ENCODE data around the gene CLEC16A.

GRCh38 chr16:11071829-11072228, 127.5 kb downstream of the CLEC16A start:
- no peak for TF ChIP-seq CTCF (IDR thresholded peaks at IDR 0.05; ENCODE audit: insufficient read depth, low read length)
- no peak for TF ChIP-seq SPI1 (IDR thresholded peaks at IDR 0.05; ENCODE audit: borderline replicate concordance, low read depth)
- TF ChIP-seq GABPA (IDR thresholded peaks at IDR 0.05; ENCODE audit: low read depth): no peak
- TF ChIP-seq REST (IDR thresholded peaks at IDR 0.05; ENCODE audit: insufficient replicate concordance, low read depth): no peak
- TF ChIP-seq POLR2AphosphoS5 (IDR thresholded peaks at IDR 0.05; ENCODE audit: low read depth): no peak

All from HL-60 (cell line).